H9 (cell line): ENCODE data around the gene SERPIND1. TPM values are rescaled to one million over a fixed set of nuclear protein-coding genes. Genes with fewer than 3 reads are reported as not detected.

Source experiments
- DNase-seq: peaks from one replicate; pipeline ENCODE4 v3.0.0-alpha.2; 2017
- H2AFZ ChIP-seq: one replicate; pipeline ENCODE4 v1.6.1; 2013; ENCODE audit warnings: mild to moderate bottlenecking, low read length, control low read depth, moderate library complexity
- H2AK5ac ChIP-seq: 2 replicates; pipeline ENCODE4 v1.6.1; 2013; ENCODE audit warnings: low read length, control low read depth, mixed read lengths; ENCODE audit not compliant: insufficient read length
- H2BK120ac ChIP-seq: one replicate; pipeline ENCODE4 v1.6.1; 2013; ENCODE audit warnings: low read depth, mild to moderate bottlenecking, low read length, control low read depth, inconsistent platforms; ENCODE audit not compliant: poor library complexity, severe bottlenecking
- H2BK12ac ChIP-seq: 2 replicates; pipeline ENCODE4 v1.6.1; 2013; ENCODE audit warnings: low read length, control low read depth, mixed read lengths, low read depth; ENCODE audit not compliant: insufficient read length
- H2BK15ac ChIP-seq: 2 replicates; pipeline ENCODE4 v1.6.1; 2013; ENCODE audit warnings: low read depth, low read length, control low read depth
- H2BK20ac ChIP-seq: one replicate; pipeline ENCODE4 v1.6.1; 2013; ENCODE audit warnings: low read depth, mild to moderate bottlenecking, low read length, control low read depth, inconsistent platforms; ENCODE audit not compliant: poor library complexity, severe bottlenecking
- H2BK5ac ChIP-seq: 2 replicates; pipeline ENCODE4 v1.6.1; 2013; ENCODE audit warnings: low read length, control low read depth, mixed read lengths; ENCODE audit not compliant: insufficient read length
- H3K14ac ChIP-seq: 2 replicates; pipeline ENCODE4 v1.6.1; 2013; ENCODE audit warnings: low read length, control low read depth; ENCODE audit not compliant: insufficient read depth
- H3K18ac ChIP-seq: 2 replicates; pipeline ENCODE4 v1.6.1; 2013; ENCODE audit warnings: low read depth, mild to moderate bottlenecking, mixed read lengths, low read length, control low read depth; ENCODE audit not compliant: insufficient read length
- H3K23ac ChIP-seq: 2 replicates; pipeline ENCODE4 v1.6.1; 2013; ENCODE audit warnings: low read length, control low read depth, mixed read lengths, low read depth; ENCODE audit not compliant: insufficient read length
- H3K23me2 ChIP-seq: 2 replicates; pipeline ENCODE4 v1.6.1; 2013; ENCODE audit warnings: low read depth, mild to moderate bottlenecking, mixed read lengths, low read length, control low read depth; ENCODE audit not compliant: insufficient read length, poor library complexity, severe bottlenecking
- H3K27ac ChIP-seq: 2 replicates; pipeline ENCODE4 v1.5.1; 2013; ENCODE audit warnings: low read length, control low read depth, mixed read lengths, low read depth; ENCODE audit not compliant: insufficient read length
- H3K27me3 ChIP-seq: 2 replicates; pipeline ENCODE4 v1.6.1; 2013; ENCODE audit warnings: low read length, control low read depth, inconsistent platforms; ENCODE audit not compliant: insufficient read depth
- H3K4ac ChIP-seq: 2 replicates; pipeline ENCODE4 v1.6.1; 2013; ENCODE audit warnings: low read depth, mild to moderate bottlenecking, control low read depth, inconsistent platforms, low read length, moderate library complexity
- H3K4me1 ChIP-seq: 2 replicates; pipeline ENCODE4 v1.6.1; 2013; ENCODE audit warnings: low read length, control low read depth, inconsistent platforms; ENCODE audit not compliant: insufficient read depth
- H3K4me2 ChIP-seq: 2 replicates; pipeline ENCODE4 v1.6.1; 2013; ENCODE audit warnings: low read length, control low read depth, mixed read lengths; ENCODE audit not compliant: insufficient read length, insufficient read depth
- H3K56ac ChIP-seq: 2 replicates; pipeline ENCODE4 v1.6.1; 2013; ENCODE audit warnings: low read depth, mild to moderate bottlenecking, mixed read lengths, low read length, control low read depth; ENCODE audit not compliant: insufficient read length
- H3K79me1 ChIP-seq: 2 replicates; pipeline ENCODE4 v1.6.1; 2013; ENCODE audit warnings: low read depth, mild to moderate bottlenecking, moderate library complexity, low read length, control low read depth, inconsistent platforms; ENCODE audit not compliant: insufficient read depth, poor library complexity, severe bottlenecking
- H3K79me2 ChIP-seq: 2 replicates; pipeline ENCODE4 v1.6.1; 2013; ENCODE audit warnings: low read length, control low read depth, inconsistent platforms; ENCODE audit not compliant: insufficient read depth
- H3K9ac ChIP-seq: 2 replicates; pipeline ENCODE4 v1.6.1; 2013; ENCODE audit warnings: low read length, control low read depth, mixed read lengths; ENCODE audit not compliant: insufficient read length; ENCODE audit errors: extremely low read depth
- H3K9me3 ChIP-seq: one replicate; pipeline ENCODE4 v1.6.1; 2013; ENCODE audit warnings: low read depth, low read length, inconsistent platforms; ENCODE audit not compliant: control insufficient read depth
- H3T11ph ChIP-seq: one replicate; pipeline ENCODE4 v1.6.1; 2013; ENCODE audit warnings: mild to moderate bottlenecking, low read length, control low read depth, inconsistent platforms
- H4K20me1 ChIP-seq: one replicate; pipeline ENCODE4 v1.6.1; 2013; ENCODE audit not compliant: control insufficient read depth, insufficient read length, insufficient read depth
- H4K5ac ChIP-seq: 2 replicates; pipeline ENCODE4 v1.6.1; 2013; ENCODE audit warnings: low read depth, mild to moderate bottlenecking, mixed read lengths, low read length, control low read depth; ENCODE audit not compliant: insufficient read length
- H4K8ac ChIP-seq: replicated peaks from 2 replicates; pipeline ENCODE4 v1.6.1; 2013; ENCODE audit warnings: low read length, control low read depth, mixed read lengths, low read depth; ENCODE audit not compliant: insufficient read length
- H4K91ac ChIP-seq: 2 replicates; pipeline ENCODE4 v1.6.1; 2013; ENCODE audit warnings: low read depth, mild to moderate bottlenecking, moderate library complexity, mixed read lengths, low read length, control low read depth; ENCODE audit not compliant: insufficient read length
- H3K27ac Mint-ChIP-seq, 3 experiments: 2 replicates in 2 of 3; 3 replicates in 1 of 3; pipeline ENCODE4 v1.8.0; 2020 to 2021; ENCODE audit warnings: mixed read lengths in 3 of 3, mild to moderate bottlenecking in 1 of 3, moderate library complexity in 1 of 3
- H3K27me3 Mint-ChIP-seq: 2 replicates; pipeline ENCODE4 v1.8.0; 2021; ENCODE audit warnings: low read depth, mild to moderate bottlenecking, moderate library complexity, mixed read lengths
- H3K36me3 Mint-ChIP-seq, 3 experiments: 2 replicates in 2 of 3; 3 replicates in 1 of 3; pipeline ENCODE4 v1.8.0; 2020 to 2021; ENCODE audit warnings: low read depth in 3 of 3, mixed read lengths in 3 of 3; ENCODE audit not compliant: insufficient read depth in 1 of 3
- H3K4me1 Mint-ChIP-seq, 2 experiments: 2 replicates each; pipeline ENCODE4 v1.8.0; 2020; ENCODE audit warnings: mixed read lengths in 2 of 2
- H3K4me3 Mint-ChIP-seq, 2 experiments: 2 replicates in 1 of 2; 3 replicates in 1 of 2; pipeline ENCODE4 v1.8.0; 2020 to 2021; ENCODE audit warnings: mild to moderate bottlenecking in 2 of 2, mixed read lengths in 2 of 2, moderate library complexity in 1 of 2
- H3K9me3 Mint-ChIP-seq, 2 experiments: 2 replicates in 1 of 2; 3 replicates in 1 of 2; pipeline ENCODE4 v1.8.0; 2020; ENCODE audit warnings: mild to moderate bottlenecking in 2 of 2, mixed read lengths in 2 of 2, moderate library complexity in 1 of 2
- WGBS: extraction: QIAGEN DNeasy Blood & Tissue Kit; methylation state at CpG from one replicate; pipeline ENCODE4 v1.1.7; 2013; ENCODE audit warnings: missing lambda C conversion rate, low lambda C conversion rate, mixed read lengths; ENCODE audit not compliant: insufficient read length; ENCODE audit errors: extremely low coverage; 5-methylcytosine and 5-hydroxymethylcytosine counted together
- total RNA-seq: library from RNA; stranded (reverse); gene quantifications from 2 replicates; pipeline ENCODE4 v1.2.1, GENCODE V29; 2021
- TF ChIP-seq, protein P1 (sequence below): fragments of 200-600 bp; sonication (generic); conservative IDR thresholded peaks from 3 replicates; pipeline ENCODE4 v1.8.0; 2021; ENCODE audit warnings: antibody characterized with exemption, mild to moderate bottlenecking

SERPIND1 gene
- total RNA-seq, 1 experiment from 2014 or later = not detected

- no peak overlapping the region for H4K5ac ChIP-seq
- no peak overlapping the region for H4K91ac ChIP-seq
- no peak overlapping the region for H2BK15ac ChIP-seq
- H2BK5ac ChIP-seq = no peak overlapping the region
- no CpG with 5 or more reads among the region's 3 CpGs for WGBS
- H2AFZ ChIP-seq = no peak overlapping the region
- H2BK120ac ChIP-seq = no peak overlapping the region
- no peak overlapping the region for H3K56ac ChIP-seq
- no peak overlapping the region for H3K4me3 Mint-ChIP-seq
- H3K36me3 Mint-ChIP-seq = peaks cover 0 to 45% (median under 1%) of the 10 kb centered on the region in 3 experiments; a peak in 4 of 7 replicates
- H3K23ac ChIP-seq = no peak overlapping the region
- no peak overlapping the region for H3K4ac ChIP-seq
- H3T11ph ChIP-seq = no peak overlapping the region
- TF ChIP-seq, protein P1, sequence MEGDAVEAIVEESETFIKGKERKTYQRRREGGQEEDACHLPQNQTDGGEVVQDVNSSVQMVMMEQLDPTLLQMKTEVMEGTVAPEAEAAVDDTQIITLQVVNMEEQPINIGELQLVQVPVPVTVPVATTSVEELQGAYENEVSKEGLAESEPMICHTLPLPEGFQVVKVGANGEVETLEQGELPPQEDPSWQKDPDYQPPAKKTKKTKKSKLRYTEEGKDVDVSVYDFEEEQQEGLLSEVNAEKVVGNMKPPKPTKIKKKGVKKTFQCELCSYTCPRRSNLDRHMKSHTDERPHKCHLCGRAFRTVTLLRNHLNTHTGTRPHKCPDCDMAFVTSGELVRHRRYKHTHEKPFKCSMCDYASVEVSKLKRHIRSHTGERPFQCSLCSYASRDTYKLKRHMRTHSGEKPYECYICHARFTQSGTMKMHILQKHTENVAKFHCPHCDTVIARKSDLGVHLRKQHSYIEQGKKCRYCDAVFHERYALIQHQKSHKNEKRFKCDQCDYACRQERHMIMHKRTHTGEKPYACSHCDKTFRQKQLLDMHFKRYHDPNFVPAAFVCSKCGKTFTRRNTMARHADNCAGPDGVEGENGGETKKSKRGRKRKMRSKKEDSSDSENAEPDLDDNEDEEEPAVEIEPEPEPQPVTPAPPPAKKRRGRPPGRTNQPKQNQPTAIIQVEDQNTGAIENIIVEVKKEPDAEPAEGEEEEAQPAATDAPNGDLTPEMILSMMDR = no peak
- no peak overlapping the region for H3K9ac ChIP-seq
- no peaks in the 10 kb centered on the region for H3K27me3 Mint-ChIP-seq
- no peak overlapping the region for H2AK5ac ChIP-seq
- no peak overlapping the region for H3K14ac ChIP-seq
- H4K20me1 ChIP-seq = no peaks in the 10 kb centered on the region
- no peaks in the 10 kb centered on the region for H3K79me2 ChIP-seq
- no peak overlapping the region for H2BK20ac ChIP-seq
- no peaks in the 10 kb centered on the region for H3K9me3 ChIP-seq
- H3K4me1 Mint-ChIP-seq = no peaks in the 10 kb centered on the region
- H4K8ac ChIP-seq = no peak overlapping the region
- no peak overlapping the region for H3K18ac ChIP-seq
- no peak overlapping the region for H2BK12ac ChIP-seq
- H3K9me3 Mint-ChIP-seq = no peaks in the 10 kb centered on the region
- 0 out of 7 replicates have a peak overlapping the region, but pooled peaks of 1 of the 3 experiments have one; percentile 66 for H3K27ac Mint-ChIP-seq
- no peaks in the 10 kb centered on the region for H3K23me2 ChIP-seq
- no peaks in the 10 kb centered on the region for H3K27me3 ChIP-seq
- no peaks in the 10 kb centered on the region for H3K79me1 ChIP-seq
- H3K4me1 ChIP-seq = no peaks in the 10 kb centered on the region
- no peak for DNase-seq
- no peak overlapping the region for H3K27ac ChIP-seq
- H3K4me2 ChIP-seq = no peak overlapping the region
Measured at GRCh38 chr22:20792966-20793728, 19.2 kb downstream of the SERPIND1 start.
